ENCODE results near the gene LRRN3. TPM values are rescaled to one million over a fixed set of nuclear protein-coding genes. Genes with fewer than 3 reads are reported as not detected.

Gene LRRN3
- total and polyA plus RNA-seq, 10 of the 15 experiments (the other 5 are each of a cell fraction or from before 2014, with no cell fraction given): 0.02 to 0.24 (median 0.11) TPM; not detected in 3

DNA sequence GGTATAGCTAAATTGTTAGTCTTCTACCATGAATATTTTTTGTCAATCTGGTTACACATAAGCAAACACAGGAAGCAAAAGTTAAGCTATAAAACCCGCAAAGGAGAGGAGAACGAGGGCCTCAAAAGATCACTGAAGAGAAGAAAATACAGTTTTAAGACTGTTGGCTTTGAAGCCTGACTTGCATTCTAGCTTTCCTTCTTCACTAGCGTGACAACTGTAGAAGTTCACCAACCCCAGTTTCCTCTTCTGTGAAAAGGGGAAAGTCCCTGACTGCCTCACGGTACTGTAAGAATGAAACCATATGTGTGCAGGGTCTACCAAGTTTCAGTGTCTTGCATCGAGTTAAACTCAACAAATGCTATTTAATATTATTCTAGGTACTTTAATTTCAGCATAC is 7.5 kb upstream of the LRRN3 start (continued):
- TF ChIP-seq MTA3 (IDR thresholded peaks at IDR 0.05; ENCODE audit: borderline replicate concordance, low read length): peak; percentile 87; the same call in 1 of the 2 replicates
- TF ChIP-seq TBL1XR1 (IDR thresholded peaks at IDR 0.05; ENCODE audit: low read depth, low read length): peak; percentile 58; the same call in 1 of the 2 replicates
- TF ChIP-seq, protein P1, sequence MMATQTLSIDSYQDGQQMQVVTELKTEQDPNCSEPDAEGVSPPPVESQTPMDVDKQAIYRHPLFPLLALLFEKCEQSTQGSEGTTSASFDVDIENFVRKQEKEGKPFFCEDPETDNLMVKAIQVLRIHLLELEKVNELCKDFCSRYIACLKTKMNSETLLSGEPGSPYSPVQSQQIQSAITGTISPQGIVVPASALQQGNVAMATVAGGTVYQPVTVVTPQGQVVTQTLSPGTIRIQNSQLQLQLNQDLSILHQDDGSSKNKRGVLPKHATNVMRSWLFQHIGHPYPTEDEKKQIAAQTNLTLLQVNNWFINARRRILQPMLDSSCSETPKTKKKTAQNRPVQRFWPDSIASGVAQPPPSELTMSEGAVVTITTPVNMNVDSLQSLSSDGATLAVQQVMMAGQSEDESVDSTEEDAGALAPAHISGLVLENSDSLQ (IDR thresholded peaks at IDR 0.05): no peak
- TF ChIP-seq ESRRA (IDR thresholded peaks at IDR 0.05; ENCODE audit: low read length): no peak
- peak; percentile 72 for TF ChIP-seq IKZF1 (conservative IDR thresholded peaks at IDR 0.05)
- peak; percentile 91 for TF ChIP-seq CREM (IDR thresholded peaks at IDR 0.05; ENCODE audit: low read depth)
- TF ChIP-seq MYC (IDR thresholded peaks at IDR 0.05; ENCODE audit: insufficient read depth, insufficient read length, insufficient replicate concordance, low read length, severe bottlenecking): no peak
- TF ChIP-seq ZBED1 (IDR thresholded peaks at IDR 0.05; ENCODE audit: borderline replicate concordance): peak; percentile 92; the same call in 1 of the 2 replicates
- TF ChIP-seq RBBP5 (conservative IDR thresholded peaks at IDR 0.05): no peak
- TF ChIP-seq IKZF2 (IDR thresholded peaks at IDR 0.05): peak; percentile 72 to 82
- peak; percentile 53; the same call in 1 of the 2 replicates for TF ChIP-seq GATAD2B (conservative IDR thresholded peaks at IDR 0.05; ENCODE audit: low read depth)
- peak; percentile 95 for TF ChIP-seq PAX5 (IDR thresholded peaks at IDR 0.05; ENCODE audit: borderline replicate concordance, low read depth, low read length)
- TF ChIP-seq, protein P2, sequence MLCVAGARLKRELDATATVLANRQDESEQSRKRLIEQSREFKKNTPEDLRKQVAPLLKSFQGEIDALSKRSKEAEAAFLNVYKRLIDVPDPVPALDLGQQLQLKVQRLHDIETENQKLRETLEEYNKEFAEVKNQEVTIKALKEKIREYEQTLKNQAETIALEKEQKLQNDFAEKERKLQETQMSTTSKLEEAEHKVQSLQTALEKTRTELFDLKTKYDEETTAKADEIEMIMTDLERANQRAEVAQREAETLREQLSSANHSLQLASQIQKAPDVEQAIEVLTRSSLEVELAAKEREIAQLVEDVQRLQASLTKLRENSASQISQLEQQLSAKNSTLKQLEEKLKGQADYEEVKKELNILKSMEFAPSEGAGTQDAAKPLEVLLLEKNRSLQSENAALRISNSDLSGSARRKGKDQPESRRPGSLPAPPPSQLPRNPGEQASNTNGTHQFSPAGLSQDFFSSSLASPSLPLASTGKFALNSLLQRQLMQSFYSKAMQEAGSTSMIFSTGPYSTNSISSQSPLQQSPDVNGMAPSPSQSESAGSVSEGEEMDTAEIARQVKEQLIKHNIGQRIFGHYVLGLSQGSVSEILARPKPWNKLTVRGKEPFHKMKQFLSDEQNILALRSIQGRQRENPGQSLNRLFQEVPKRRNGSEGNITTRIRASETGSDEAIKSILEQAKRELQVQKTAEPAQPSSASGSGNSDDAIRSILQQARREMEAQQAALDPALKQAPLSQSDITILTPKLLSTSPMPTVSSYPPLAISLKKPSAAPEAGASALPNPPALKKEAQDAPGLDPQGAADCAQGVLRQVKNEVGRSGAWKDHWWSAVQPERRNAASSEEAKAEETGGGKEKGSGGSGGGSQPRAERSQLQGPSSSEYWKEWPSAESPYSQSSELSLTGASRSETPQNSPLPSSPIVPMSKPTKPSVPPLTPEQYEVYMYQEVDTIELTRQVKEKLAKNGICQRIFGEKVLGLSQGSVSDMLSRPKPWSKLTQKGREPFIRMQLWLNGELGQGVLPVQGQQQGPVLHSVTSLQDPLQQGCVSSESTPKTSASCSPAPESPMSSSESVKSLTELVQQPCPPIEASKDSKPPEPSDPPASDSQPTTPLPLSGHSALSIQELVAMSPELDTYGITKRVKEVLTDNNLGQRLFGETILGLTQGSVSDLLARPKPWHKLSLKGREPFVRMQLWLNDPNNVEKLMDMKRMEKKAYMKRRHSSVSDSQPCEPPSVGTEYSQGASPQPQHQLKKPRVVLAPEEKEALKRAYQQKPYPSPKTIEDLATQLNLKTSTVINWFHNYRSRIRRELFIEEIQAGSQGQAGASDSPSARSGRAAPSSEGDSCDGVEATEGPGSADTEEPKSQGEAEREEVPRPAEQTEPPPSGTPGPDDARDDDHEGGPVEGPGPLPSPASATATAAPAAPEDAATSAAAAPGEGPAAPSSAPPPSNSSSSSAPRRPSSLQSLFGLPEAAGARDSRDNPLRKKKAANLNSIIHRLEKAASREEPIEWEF (IDR thresholded peaks at IDR 0.05; ENCODE audit: insufficient replicate concordance, low read depth, low read length): no peak
- TF ChIP-seq SIN3A (IDR thresholded peaks at IDR 0.05; ENCODE audit: low read depth, low read length): no peak
- no peak; a peak in 1 of 3 replicates for TF ChIP-seq EGR1 (IDR thresholded peaks at IDR 0.05; ENCODE audit: borderline replicate concordance in 1 of 2, low read depth in 2 of 2, low read length in 2 of 2)
- TF ChIP-seq YBX1 (IDR thresholded peaks at IDR 0.05): no peak
- TF ChIP-seq WRNIP1 (IDR thresholded peaks at IDR 0.05; ENCODE audit: borderline replicate concordance, low read depth, low read length): no peak
- peak; percentile 90 for TF ChIP-seq JUNB (IDR thresholded peaks at IDR 0.05)
- TF ChIP-seq, protein P3, sequence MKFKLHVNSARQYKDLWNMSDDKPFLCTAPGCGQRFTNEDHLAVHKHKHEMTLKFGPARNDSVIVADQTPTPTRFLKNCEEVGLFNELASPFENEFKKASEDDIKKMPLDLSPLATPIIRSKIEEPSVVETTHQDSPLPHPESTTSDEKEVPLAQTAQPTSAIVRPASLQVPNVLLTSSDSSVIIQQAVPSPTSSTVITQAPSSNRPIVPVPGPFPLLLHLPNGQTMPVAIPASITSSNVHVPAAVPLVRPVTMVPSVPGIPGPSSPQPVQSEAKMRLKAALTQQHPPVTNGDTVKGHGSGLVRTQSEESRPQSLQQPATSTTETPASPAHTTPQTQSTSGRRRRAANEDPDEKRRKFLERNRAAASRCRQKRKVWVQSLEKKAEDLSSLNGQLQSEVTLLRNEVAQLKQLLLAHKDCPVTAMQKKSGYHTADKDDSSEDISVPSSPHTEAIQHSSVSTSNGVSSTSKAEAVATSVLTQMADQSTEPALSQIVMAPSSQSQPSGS (IDR thresholded peaks at IDR 0.05; ENCODE audit: low read length): peak; percentile 93
- no peak for TF ChIP-seq NR2C1 (IDR thresholded peaks at IDR 0.05)
- TF ChIP-seq BRCA1 (IDR thresholded peaks at IDR 0.05; ENCODE audit: low read depth, low read length): no peak
- TF ChIP-seq TCF12 (IDR thresholded peaks at IDR 0.05; ENCODE audit: low read depth, low read length): peak; percentile 64; the same call in 1 of the 2 replicates
- TF ChIP-seq, protein P4, sequence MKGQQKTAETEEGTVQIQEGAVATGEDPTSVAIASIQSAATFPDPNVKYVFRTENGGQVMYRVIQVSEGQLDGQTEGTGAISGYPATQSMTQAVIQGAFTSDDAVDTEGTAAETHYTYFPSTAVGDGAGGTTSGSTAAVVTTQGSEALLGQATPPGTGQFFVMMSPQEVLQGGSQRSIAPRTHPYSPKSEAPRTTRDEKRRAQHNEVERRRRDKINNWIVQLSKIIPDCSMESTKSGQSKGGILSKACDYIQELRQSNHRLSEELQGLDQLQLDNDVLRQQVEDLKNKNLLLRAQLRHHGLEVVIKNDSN (IDR thresholded peaks at IDR 0.05; ENCODE audit: borderline replicate concordance, extremely low read length, insufficient read depth, low read depth, low read length): no peak

Data from GM12878 (cell line).